NCI-H146 (cell line): ENCODE measurements around the gene ZFR.
"Not testable (repeated sequence)": the region's sequence is repeated elsewhere in the genome, so short reads cannot be mapped to it uniquely, and the experiment has no call there.

Experiments used
- DNase-seq: peaks from one replicate; lab custom pipeline; 2025; lab: John Stamatoyannopoulos, UW

ZFR gene

DNA sequence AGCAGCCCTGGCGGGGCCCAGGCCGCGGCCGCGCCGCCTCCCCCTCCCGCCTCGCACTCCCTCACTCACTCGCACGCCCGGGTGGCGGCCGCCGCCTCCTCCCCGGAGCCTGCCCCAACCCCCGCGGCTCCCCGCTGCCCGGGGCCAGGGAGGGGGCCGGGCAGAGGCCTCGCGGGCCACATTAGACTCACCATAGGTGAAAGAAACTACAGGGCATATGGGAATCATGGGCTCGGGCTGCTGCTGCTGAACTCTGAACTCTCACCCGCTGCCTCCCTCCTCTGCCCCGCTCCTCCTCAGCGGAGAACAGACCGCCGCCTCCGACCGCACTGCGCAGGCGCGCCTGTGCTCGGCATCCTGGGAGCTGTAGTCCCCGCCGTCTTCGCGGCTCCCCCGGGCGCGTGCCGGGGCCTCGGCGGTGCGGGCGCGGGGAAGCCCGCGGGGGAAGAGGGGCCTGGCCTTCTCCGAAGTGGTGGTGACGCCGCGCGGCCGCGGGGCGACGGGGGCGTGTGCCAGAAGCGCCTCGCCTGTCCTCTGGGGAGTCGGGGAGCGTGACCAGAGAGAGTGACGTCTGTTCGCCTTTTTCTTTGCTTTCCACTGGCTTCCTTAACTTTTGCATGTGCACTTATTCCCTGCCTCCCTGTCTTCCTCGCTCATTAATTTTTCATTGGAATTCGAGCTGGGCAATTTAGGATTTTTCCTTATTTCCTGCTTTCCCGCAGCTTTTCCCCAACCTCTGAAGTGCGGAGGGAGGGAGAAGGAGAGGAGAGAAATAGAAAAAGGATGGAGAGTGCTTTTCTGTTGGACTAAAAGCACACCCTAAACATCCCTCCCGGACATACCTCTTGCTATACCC is at the start of gene ZFR:
ZFR (minus strand) TSS at position 310 of the 856 bp plus-strand sequence; CDS start at position 228, 82 bp downstream.
- peak; percentile 89 for DNase-seq

DNA sequence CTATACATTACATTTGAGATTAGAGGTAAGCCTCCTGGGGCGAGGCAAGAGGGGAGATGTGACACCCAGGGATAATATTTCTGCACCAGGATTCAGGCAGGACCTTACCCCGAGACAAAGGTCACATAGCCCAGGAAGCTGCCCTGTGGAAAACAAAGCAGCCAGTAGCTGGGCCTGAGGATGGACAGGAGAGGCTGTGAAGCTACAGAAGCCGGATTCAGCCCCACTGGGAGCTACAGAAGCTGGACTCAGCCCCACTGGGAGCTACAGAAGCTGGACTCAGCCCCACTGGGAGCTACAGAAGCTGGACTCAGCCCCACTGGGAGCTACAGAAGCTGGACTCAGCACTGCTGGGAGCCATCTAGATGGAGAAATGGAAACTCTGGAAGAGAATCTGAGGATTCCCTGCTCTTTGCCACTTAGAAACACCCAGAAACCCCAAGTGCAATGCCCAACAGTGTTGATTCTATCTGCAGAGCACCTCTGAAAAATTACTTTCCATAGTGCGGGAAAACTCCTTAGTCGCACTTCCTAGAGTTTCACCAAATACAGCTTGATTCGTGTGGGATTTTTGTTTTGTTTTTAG is 46.5 kb upstream of the ZFR start:
- no peak for DNase-seq

DNA sequence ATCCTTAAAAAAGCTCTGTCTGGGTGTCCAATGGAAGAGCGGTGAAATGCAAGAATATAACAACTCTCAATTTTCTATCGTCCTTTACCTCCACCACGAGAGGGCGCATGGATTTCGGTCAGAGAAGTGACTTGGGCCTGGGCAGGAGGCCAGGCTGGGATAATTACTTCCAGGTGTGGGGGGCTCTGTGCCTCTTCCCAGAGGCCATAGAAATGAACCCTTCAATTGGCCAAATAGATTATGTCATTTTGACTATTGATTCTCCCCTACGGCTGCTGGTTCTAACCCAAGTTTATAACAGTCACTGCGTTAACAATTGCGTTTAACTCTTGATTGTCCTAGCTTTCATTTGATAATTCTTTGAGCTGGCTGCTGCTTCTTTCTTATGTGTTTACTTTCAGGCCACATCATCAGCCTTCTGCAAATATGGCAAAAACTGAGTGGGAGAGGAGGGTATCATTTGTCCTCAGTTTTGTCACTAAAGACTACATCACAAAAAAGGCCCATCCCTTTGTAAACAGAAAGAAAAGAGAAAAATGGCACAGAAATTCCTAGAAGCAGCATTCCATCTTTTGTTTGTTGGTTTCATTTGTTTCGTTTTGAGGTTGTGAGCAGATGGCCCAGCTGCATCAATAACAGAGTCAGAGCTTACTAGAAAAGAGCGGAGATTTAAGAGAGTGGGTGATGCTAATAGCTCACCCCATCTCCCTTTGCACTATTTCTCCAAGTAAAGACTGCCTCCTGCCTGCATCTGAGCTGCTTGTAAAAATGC is 45.4 kb upstream of the ZFR start:
- DNase-seq: peak; percentile 96

- no peak for DNase-seq
Observed at GRCh38 chr5:32487424-32487823, 42.9 kb upstream of the ZFR start.

DNA sequence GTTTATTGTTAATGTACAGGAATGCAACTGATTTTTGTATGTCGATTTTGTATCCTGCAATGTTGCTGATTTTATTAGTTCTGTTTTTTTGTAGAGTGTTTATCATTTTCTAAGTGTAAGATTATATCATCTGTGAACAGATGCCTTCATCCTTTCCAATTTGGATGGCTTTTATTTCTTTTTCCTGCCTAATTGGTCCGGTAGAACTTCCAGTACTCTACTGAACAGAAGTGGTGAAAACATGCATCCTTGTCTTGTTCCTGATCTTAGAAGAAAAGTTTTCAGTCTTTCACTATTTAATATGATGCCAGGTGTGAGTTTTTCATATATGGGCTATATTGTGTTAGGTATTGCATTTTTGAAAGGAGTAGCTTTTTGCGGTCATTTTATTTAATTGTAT is 42.5 kb upstream of the ZFR start:
- no peak for DNase-seq

GRCh38 chr5:32482193-32482592 is 37.7 kb upstream of the ZFR start:
- DNase-seq: no peak

DNA sequence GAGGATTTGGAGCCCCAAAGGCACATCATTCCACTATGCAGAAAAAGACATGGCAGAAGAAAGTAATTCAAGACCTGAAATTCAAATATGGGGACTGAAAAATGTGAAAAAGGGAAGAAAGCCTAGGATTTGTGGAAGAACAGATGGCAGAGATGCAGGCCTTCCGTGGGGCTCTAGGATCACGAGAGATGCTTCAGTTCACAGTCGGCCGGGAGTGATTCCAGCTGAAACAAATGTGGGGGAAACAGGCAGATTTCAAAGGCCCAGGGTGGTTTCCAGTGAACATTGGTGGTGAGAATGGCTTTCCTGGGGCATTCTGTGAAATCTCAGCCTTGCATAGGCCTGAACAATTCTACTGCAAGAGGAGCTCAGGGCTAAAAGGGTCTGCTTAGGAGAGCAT is 34.6 kb upstream of the ZFR start:
- no peak for DNase-seq

DNA sequence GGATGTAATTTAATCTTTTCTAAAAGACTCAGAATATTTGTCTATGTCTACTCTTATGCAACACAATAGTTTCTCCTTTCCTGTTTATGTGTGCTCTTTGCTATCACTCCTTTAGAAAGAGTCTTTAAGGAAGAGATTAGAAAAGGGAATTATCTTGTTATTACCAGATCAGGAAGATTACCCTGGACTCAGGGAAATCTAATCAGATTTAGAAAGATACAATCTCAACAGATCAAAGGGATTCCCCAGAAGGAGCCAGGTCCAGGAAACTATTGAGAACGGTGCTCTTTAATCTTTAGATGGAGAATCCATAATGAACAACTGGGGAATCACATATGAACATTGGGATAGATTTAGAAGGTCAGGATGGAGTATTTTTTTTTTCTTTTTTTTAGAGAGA is 32.4 kb upstream of the ZFR start:
- no peak for DNase-seq

- peak; percentile 17 for DNase-seq
Observed at GRCh38 chr5:32475334-32476097, 31.0 kb upstream of the ZFR start.

GRCh38 chr5:32474209-32474854 is 29.8 kb upstream of the ZFR start:
- DNase-seq: peak; percentile 6

DNA sequence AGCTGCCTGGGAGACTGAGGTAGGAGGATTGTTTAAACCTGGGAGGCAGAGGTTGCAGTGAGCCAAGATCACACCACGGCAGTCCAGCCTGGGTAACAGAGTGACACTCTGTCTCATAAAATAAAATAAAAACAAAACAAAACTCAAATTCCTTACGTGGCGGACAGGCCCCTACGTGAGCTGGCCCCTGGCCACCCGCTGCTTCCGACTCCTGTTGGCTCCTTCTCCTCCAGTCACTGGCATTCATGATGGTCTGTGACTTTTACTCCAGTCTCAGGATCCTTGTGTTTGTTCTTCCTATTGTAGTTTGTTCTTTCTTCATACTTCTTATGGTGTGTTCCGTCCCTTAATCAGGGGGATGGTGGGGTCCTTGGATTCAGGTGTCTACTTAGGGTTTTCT is 28.5 kb upstream of the ZFR start:
- DNase-seq: no peak

DNA sequence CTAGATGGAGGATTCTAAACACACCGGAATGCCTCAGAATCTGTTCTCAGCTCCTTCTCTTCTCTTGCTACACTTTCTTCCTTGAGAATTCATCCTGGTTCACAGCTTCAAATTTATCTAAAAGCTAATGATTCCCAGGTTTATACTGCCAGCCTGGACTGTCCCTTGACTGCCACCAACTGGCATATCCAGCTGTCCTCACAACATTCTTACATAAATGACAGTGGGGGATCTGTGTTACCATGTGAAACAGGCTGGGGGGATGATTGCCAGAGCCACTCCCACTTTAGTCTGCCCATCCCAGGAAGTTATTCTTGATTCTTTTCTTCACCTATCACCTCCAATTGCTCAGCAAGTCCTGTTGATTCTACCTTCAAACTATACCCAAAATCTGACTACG is 27.2 kb upstream of the ZFR start:
- DNase-seq: peak; percentile 30

DNA sequence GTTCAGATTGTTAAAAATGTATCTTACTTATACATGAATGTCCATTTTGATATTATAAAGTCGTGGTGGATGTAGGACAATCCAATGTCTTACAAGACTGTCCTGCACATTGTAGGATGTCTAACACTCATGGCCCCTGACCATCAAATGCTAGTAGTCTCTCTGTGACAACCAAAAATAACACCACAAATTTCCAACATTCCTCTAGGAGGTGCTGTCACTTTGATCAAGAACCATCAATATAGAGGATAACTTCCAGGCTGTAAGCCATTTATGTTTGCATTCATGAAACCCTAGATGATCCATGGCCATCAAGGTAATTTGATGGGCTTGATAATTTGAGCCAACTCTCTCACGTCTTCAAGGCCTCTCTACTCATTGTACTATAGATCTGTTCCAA is 20.5 kb upstream of the ZFR start:
- no peak for DNase-seq

GRCh38 chr5:32462618-32463017 is 18.1 kb upstream of the ZFR start:
- no peak for DNase-seq

GRCh38 chr5:32461441-32462120 is 17.0 kb upstream of the ZFR start:
- no peak for DNase-seq

DNA sequence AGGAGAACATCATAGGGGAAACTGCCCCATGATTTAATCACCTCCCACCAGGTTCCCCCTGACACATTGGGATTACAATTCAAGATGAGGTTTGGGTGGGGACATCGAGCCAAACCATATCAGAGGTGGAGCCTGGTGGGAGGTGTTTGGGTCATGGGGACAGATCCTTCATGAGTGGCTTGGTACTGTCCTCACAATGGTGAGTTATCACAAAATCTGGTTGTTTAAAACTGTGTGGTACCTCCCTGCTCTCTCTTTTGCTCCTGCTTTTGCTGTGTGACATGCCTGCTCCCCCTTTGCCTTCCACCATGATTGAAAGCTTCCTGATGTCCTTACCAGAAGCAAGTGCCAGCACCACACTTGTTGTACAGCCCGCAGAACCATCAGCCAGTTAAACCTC is 16.2 kb upstream of the ZFR start:
- no peak for DNase-seq

- DNase-seq: no peak
Observed at GRCh38 chr5:32458880-32459495, 14.4 kb upstream of the ZFR start.

DNA sequence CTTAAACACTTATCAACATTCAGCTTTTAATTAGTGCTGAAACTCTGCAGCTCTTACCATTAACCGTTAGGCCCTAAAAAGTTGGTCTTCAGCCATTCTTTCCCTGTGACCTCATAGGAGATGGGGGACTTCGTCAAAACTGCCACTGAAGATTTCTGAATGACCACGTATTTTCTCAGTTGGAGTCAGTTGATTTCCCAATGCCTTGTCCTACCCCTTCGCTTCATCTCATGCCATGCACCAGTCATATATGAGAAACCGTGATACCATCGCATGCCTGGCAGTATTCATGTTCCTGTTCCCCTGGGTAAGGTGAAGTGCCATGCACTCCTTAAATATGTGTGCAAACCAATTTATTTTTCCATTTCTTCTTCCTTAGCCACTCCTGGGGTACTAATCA is 10.8 kb upstream of the ZFR start:
- DNase-seq: no peak

GRCh38 chr5:32454821-32455220 is 10.3 kb upstream of the ZFR start:
- DNase-seq: no peak

DNA sequence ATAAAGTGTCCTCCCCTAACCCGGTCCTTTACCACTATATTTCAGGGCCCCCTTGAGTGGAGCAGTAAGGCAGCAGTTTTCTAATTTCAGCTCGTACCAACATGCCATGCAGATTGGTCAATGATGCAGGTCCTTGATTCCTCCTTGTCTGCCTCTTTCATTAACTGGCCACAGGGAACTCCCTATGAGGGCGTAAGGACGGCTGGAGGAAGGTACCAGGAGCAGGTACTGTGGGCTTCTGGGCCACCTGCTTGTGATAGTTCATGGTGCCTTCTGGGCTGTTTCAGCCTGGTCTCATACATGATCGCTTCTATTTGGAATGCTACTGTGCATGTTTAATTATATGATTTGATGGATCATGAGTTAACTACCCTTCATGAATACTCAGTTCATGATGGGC is 9.4 kb upstream of the ZFR start:
- DNase-seq: no peak

GRCh38 chr5:32452316-32452715 is 7.8 kb upstream of the ZFR start:
- not testable (repeated sequence) for DNase-seq
